Breast epithelium (tissue), 4 donors: ENCODE measurements around the gene TNS1. TPM values are rescaled to one million over a fixed set of nuclear protein-coding genes. Genes with fewer than 3 reads are reported as not detected.

Experiments used
- DNase-seq, 2 donors: peaks; one replicate each; pipeline ENCODE4 v3.0.0-alpha.2; 2019; ENCODE audit warnings: low spot score in 2 of 2
- H3K27ac ChIP-seq, 2 donors: fragments of 200-600 bp; sonication (generic) in 1 of 2; one replicate each; pipeline ENCODE4 v1.5.1; 2016 to 2019; ENCODE audit warnings: mild to moderate bottlenecking in 1 of 2
- H3K27me3 ChIP-seq, 2 donors: fragments of 200-600 bp; sonication (generic) in 1 of 2; one replicate each; pipeline versions ENCODE4 v1.5.1 to v1.6.0; 2017 to 2019; ENCODE audit warnings: control low read depth in 1 of 2, mild to moderate bottlenecking in 1 of 2
- H3K36me3 ChIP-seq: fragments of 200-600 bp; one replicate; pipeline ENCODE4 v1.5.1; 2019
- H3K4me1 ChIP-seq, 2 donors: fragments of 200-600 bp; sonication (generic); one replicate each; pipeline ENCODE4 v1.5.1; 2016 to 2019; ENCODE audit warnings: control low read depth in 1 of 2
- H3K4me3 ChIP-seq, 3 donors: fragments of 200-600 bp; sonication (generic); 1 replicate in 2 of 3; 2 replicates in 1 of 3; pipeline ENCODE4 v1.5.1; 2016 to 2019; ENCODE audit warnings: mild to moderate bottlenecking in 3 of 3, moderate library complexity in 2 of 3
- H3K9me3 ChIP-seq, 2 donors: fragments of 200-600 bp; sonication (generic) in 1 of 2; one replicate each; pipeline ENCODE4 v1.5.1; 2016 to 2019; ENCODE audit warnings: control low read depth in 1 of 2
- CTCF ChIP-seq, 3 donors: fragments of 450-650 bp; IDR thresholded peaks; one replicate each; pipeline ENCODE4 v1.5.1; 2016 to 2017; ENCODE audit warnings: antibody characterized with exemption in 3 of 3, mild to moderate bottlenecking in 3 of 3, moderate library complexity in 3 of 3
- POLR2A ChIP-seq: fragments of 450-650 bp; IDR thresholded peaks from one replicate; pipeline ENCODE4 v1.6.1; 2016; ENCODE audit warnings: antibody characterized with exemption, mild to moderate bottlenecking, moderate library complexity
- POLR2AphosphoS5 ChIP-seq, 3 donors: sonication (generic); formaldehyde crosslinking; IDR thresholded peaks; one replicate each; pipeline ENCODE4 v1.6.1; 2017; ENCODE audit warnings: antibody characterized with exemption in 3 of 3
- intact Hi-C: fragments of 100-400 bp; cut with DNase I; formaldehyde crosslinking; loops from one replicate; pipeline ENCODE4 v1.15.1; 2023; ENCODE audit warnings: low total_unique reads
- total RNA-seq, 3 donors: library from RNA; depleted of rRNA; stranded (reverse); fragments of >200 nt; gene quantifications; one replicate each; pipeline ENCODE4 v1.1.0, GENCODE V29; 2016

TNS1 gene
- total RNA-seq, 3 donors from 2014 or later = 141 to 577 (median 154) TPM

GRCh38 chr2:217978536-217979150, 24.2 kb downstream of the TNS1 start:
- no peaks in the 10 kb centered on the region for H3K9me3 ChIP-seq
- DNase-seq = no peak
- intact Hi-C loops = no loop called here
- no peaks in the 10 kb centered on the region for H3K27me3 ChIP-seq
- TF ChIP-seq POLR2AphosphoS5 (IDR thresholded peaks at IDR 0.05) (peak in 1 of 3 donors; percentile 19), POLR2A (no peak)
- peak overlapping the region; percentile 45 to 78 (median 59) for H3K4me3 ChIP-seq
- H3K27ac ChIP-seq = peak overlapping the region; percentile 89 to 92
- no peaks in the 10 kb centered on the region for H3K36me3 ChIP-seq
- H3K4me1 ChIP-seq = peaks cover 17 to 28% of the 10 kb centered on the region in 2 donors

- no peaks in the 10 kb centered on the region for H3K36me3 ChIP-seq
- no peaks in the 10 kb centered on the region for H3K9me3 ChIP-seq
- H3K4me1 ChIP-seq = peaks cover 17 to 28% of the 10 kb centered on the region in 2 donors
- DNase-seq = no peak
- H3K27me3 ChIP-seq = no peaks in the 10 kb centered on the region
- TF ChIP-seq CTCF (IDR thresholded peaks at IDR 0.05) (no peak), POLR2AphosphoS5 (IDR thresholded peaks at IDR 0.05) (no peak), POLR2A (no peak)
- intact Hi-C loops = no loop called here
- peak overlapping the region; percentile 45 to 78 (median 59) for H3K4me3 ChIP-seq
- H3K27ac ChIP-seq = peak overlapping the region; percentile 89 to 92
These were observed 24.8 kb downstream of the TNS1 start for GRCh38 chr2:217977840-217978535.

GRCh38 chr2:217976301-217976700, 26.5 kb downstream of the TNS1 start:
- H3K27ac ChIP-seq = peak overlapping the region; percentile 35 to 40

GRCh38 chr2:217975626-217976025, 27.2 kb downstream of the TNS1 start:
- Histone ChIP-seq H3K27ac (peak overlapping the region in 1 of 2 donors; percentile 35), H3K36me3 (no peaks in the 10 kb centered on the region), H3K27me3 (no peaks in the 10 kb centered on the region), H3K4me1 (peaks cover 12 to 26% of the 10 kb centered on the region in 2 donors), H3K4me3 (no peak overlapping the region), H3K9me3 (no peaks in the 10 kb centered on the region)
- no peak for TF ChIP-seq POLR2AphosphoS5 (IDR thresholded peaks at IDR 0.05)
- TF ChIP-seq CTCF (IDR thresholded peaks at IDR 0.05) = no peak
- no peak for TF ChIP-seq POLR2A
- intact Hi-C loops = no loop called here
- DNase-seq = no peak

More at GRCh38 chr2:217976301-217976700, 26.5 kb downstream of the TNS1 start:
- intact Hi-C loops = no loop called here
- TF ChIP-seq POLR2A (no peak), CTCF (IDR thresholded peaks at IDR 0.05) (no peak), POLR2AphosphoS5 (IDR thresholded peaks at IDR 0.05) (no peak)
- H3K27me3 ChIP-seq = no peaks in the 10 kb centered on the region
- no peaks in the 10 kb centered on the region for H3K36me3 ChIP-seq
- peaks cover 17 to 33% of the 10 kb centered on the region in 2 donors for H3K4me1 ChIP-seq
- H3K9me3 ChIP-seq = no peaks in the 10 kb centered on the region
- H3K4me3 ChIP-seq = no peak overlapping the region
- no peak for DNase-seq

GRCh38 chr2:217974389-217975005, 28.3 kb downstream of the TNS1 start:
- no peak for TF ChIP-seq POLR2A
- no peak for TF ChIP-seq POLR2AphosphoS5 (IDR thresholded peaks at IDR 0.05)
- no peak for TF ChIP-seq CTCF (IDR thresholded peaks at IDR 0.05)
- H3K27ac ChIP-seq = peak overlapping the region; percentile 35 to 44
- no peak overlapping the region for H3K4me3 ChIP-seq
- intact Hi-C loops = no loop called here
- peaks cover 4 to 17% of the 10 kb centered on the region in 2 donors for H3K4me1 ChIP-seq
- H3K27me3 ChIP-seq = no peaks in the 10 kb centered on the region
- no peak for DNase-seq
- H3K9me3 ChIP-seq = no peaks in the 10 kb centered on the region
- no peaks in the 10 kb centered on the region for H3K36me3 ChIP-seq
